Lung (tissue), 12 donors: ENCODE measurements around the gene PIGB. TPM values are rescaled to one million over a fixed set of nuclear protein-coding genes. Genes with fewer than 3 reads are reported as not detected.
A peak's percentile ranks its signal among the peaks of the same experiment; 100 is the strongest.
"Not testable (repeated sequence)": the region's sequence is repeated elsewhere in the genome, so short reads cannot be mapped to it uniquely, and the experiment has no call there.

ENCODE experiments used
- ATAC-seq: fragments of 200-7000 bp; cut with Tn5 transposase; one replicate; pipeline ENCODE4 v1.9.1; 2020; ENCODE audit warnings: moderate number of reproducible peaks; ENCODE audit not compliant: insufficient read depth, low FRiP score
- DNase-seq, 3 donors: peaks; one replicate each; pipeline ENCODE4 v3.0.0-alpha.2; 2013 to 2017
- H3K27ac ChIP-seq, 2 donors: one replicate each; pipeline ENCODE4 v1.5.1; 2013; ENCODE audit warnings: mild to moderate bottlenecking in 2 of 2, moderate library complexity in 2 of 2, control low read depth in 1 of 2, inconsistent platforms in 1 of 2, low read depth in 1 of 2, low read length in 1 of 2
- H3K27me3 ChIP-seq, 3 donors: one replicate each; pipeline ENCODE4 v1.5.1; 2013; ENCODE audit warnings: low read length in 2 of 3; ENCODE audit not compliant: control insufficient read depth in 3 of 3, insufficient read depth in 3 of 3
- H3K36me3 ChIP-seq, 4 donors: one replicate each; pipeline ENCODE4 v1.5.1; 2013; ENCODE audit warnings: low read length in 4 of 4, mild to moderate bottlenecking in 1 of 4, moderate library complexity in 1 of 4; ENCODE audit not compliant: control insufficient read depth in 4 of 4, insufficient read depth in 4 of 4
- H3K4me1 ChIP-seq, 5 donors: one replicate each; pipeline ENCODE4 v1.5.1; 2013; ENCODE audit warnings: low read length in 5 of 5, mild to moderate bottlenecking in 2 of 5, moderate library complexity in 1 of 5; ENCODE audit not compliant: control insufficient read depth in 5 of 5, insufficient read depth in 5 of 5
- H3K4me3 ChIP-seq: one replicate; pipeline ENCODE4 v1.5.1; 2013; ENCODE audit warnings: mild to moderate bottlenecking, control low read depth, moderate library complexity
- H3K9ac ChIP-seq, 2 donors: one replicate each; pipeline ENCODE4 v1.5.1; 2013; ENCODE audit warnings: low read length in 2 of 2, control low read depth in 1 of 2; ENCODE audit not compliant: insufficient read depth in 1 of 2
- H3K9me3 ChIP-seq, 4 donors: one replicate each; pipeline ENCODE4 v1.5.1; 2013; ENCODE audit warnings: low read length in 3 of 4, mild to moderate bottlenecking in 1 of 4, moderate library complexity in 1 of 4; ENCODE audit not compliant: control insufficient read depth in 4 of 4, insufficient read depth in 3 of 4
- WGBS, 2 donors: extraction: QIAGEN DNeasy Blood & Tissue Kit; methylation state at CpG; one replicate each; pipeline ENCODE4 v1.1.7; 2013; 5-methylcytosine and 5-hydroxymethylcytosine counted together
- polyA plus RNA-seq, 2 donors: library from polyadenylated mRNA; stranded (reverse); fragments of 200-250 nt; gene quantifications; one replicate each; pipeline ENCODE4 v1.2.1, GENCODE V29; 2013
- total RNA-seq, 2 donors: library from RNA; depleted of rRNA in 1 of 2; stranded (reverse); fragments of >200 nt in 1 of 2; gene quantifications; one replicate each; pipeline ENCODE4 v1.2.1, GENCODE V29; 2014 to 2021
- TF ChIP-seq, protein P1 (sequence below): IDR thresholded peaks from 2 replicates; pipeline ENCODE4 v1.5.1; 2012; ENCODE audit warnings: mild to moderate bottlenecking; ENCODE audit errors: control extremely low read depth, extremely low read depth
- donor health status: control.
- donor health status: control.
- donor health status: Bipolar disorder and iron deficiency.
- donor health status: healthy.
- donor health status: DM: yes; HTN: yes; CAD: no.

Gene PIGB
- total and polyA plus RNA-seq, 4 donors, result 9.8 to 17.0 (median 12.9) TPM

DNA sequence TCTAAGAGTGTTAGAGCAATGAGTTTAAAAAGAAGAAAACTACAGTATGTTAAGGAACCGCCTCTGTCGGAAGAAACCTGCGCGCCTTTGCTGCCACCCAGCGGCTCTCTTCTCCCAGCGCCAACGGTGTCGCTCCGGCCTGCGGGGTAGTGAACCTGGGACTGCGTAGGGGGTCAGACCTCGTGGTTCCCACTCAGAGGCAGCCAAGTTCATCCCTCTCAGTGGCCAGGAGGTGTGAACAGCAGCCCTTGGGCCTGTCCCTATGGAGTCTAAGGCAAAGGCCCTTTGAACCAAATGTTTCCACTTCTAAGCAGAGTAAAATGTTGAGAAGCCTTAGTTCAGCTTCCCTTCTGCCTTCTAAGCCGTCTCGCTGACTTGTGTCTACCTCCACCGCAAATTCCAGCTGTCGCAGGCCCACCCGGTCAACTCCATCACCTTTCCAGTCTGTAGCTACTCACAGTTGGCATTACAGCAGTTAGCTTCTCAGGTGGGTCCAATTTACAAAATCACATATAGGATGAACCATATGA lies 28.4 kb upstream of the PIGB start:
- Histone ChIP-seq H3K27me3 (no peaks in the 10 kb centered on the region), H3K27ac (peak overlapping the region in 1 of 2 donors; percentile 18), H3K36me3 (peaks cover 0 to 2% (median 0%) of the 10 kb centered on the region in 4 donors), H3K9ac (peak overlapping the region; percentile 89 to 95), H3K9me3 (no peaks in the 10 kb centered on the region), H3K4me3 (no peak overlapping the region), H3K4me1 (peaks cover 0 to 8% (median 3%) of the 10 kb centered on the region in 5 donors)
- WGBS, 2 donors, result 21 to 22% methylated on average over 17 of the region's 17 CpGs
- DNase-seq (peak in 2 of 3 donors; percentile 90), ATAC-seq (peak; percentile 81)
- TF ChIP-seq, protein P1, sequence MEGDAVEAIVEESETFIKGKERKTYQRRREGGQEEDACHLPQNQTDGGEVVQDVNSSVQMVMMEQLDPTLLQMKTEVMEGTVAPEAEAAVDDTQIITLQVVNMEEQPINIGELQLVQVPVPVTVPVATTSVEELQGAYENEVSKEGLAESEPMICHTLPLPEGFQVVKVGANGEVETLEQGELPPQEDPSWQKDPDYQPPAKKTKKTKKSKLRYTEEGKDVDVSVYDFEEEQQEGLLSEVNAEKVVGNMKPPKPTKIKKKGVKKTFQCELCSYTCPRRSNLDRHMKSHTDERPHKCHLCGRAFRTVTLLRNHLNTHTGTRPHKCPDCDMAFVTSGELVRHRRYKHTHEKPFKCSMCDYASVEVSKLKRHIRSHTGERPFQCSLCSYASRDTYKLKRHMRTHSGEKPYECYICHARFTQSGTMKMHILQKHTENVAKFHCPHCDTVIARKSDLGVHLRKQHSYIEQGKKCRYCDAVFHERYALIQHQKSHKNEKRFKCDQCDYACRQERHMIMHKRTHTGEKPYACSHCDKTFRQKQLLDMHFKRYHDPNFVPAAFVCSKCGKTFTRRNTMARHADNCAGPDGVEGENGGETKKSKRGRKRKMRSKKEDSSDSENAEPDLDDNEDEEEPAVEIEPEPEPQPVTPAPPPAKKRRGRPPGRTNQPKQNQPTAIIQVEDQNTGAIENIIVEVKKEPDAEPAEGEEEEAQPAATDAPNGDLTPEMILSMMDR, result peak; percentile 78

DNA sequence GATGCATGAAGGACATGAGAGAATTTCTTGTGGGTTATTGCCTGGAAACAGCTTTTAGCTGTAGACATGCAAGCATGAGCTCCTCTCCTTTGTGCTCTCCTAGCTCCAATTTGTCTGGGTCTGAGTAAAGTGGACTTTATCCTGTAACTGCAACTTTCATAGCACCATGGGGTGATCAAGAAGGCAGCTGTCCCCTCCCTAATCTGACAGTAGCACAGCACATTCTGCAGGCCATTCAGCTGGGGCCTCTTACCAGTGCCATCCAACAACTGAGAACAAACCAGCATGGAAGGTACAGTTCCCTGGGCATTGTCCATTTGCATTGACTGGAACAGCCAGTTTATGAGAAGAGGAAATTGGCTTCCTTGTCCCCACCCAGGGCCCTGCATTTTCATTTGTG lies 21.7 kb upstream of the PIGB start:
- no peak overlapping the region for H3K9ac ChIP-seq
- H3K4me1 ChIP-seq, result no peaks in the 10 kb centered on the region
- H3K27me3 ChIP-seq, result no peaks in the 10 kb centered on the region
- no peak for DNase-seq
- TF ChIP-seq, protein P1, result no peak
- H3K9me3 ChIP-seq, result no peaks in the 10 kb centered on the region
- ATAC-seq, result no peak
- no peak overlapping the region for H3K27ac ChIP-seq
- H3K4me3 ChIP-seq, result no peak overlapping the region
- H3K36me3 ChIP-seq, result peaks cover 0 to 2% (median 0%) of the 10 kb centered on the region in 4 donors

DNA sequence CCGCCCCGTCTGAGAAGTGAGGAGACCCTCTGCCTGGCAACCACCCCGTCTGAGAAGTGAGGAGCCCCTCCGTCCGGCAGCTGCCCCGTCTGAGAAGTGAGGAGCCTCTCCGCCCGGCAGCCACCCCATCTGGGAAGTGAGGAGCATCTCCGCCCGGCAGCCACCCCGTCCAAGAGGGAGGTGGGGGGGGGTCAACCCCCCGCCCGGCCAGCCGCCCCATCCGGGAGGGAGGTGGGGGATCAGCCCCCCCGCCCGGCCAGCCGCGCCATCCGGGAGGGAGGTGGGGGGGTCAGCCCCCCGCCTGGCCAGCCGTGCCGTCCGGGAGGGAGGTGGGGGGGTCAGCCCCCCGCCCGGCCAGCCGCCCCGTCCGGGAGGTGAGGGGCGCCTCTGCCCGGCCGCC lies 16.2 kb upstream of the PIGB start:
- ATAC-seq, H3K4me3 ChIP-seq, H3K9ac ChIP-seq, DNase-seq, H3K27me3 ChIP-seq, H3K9me3 ChIP-seq, H3K4me1 ChIP-seq, H3K27ac ChIP-seq: not testable (repeated sequence)
- H3K36me3 ChIP-seq, result peaks cover 4 to 14% (median 7%) of the 10 kb centered on the region in 4 donors
- 95 to 97% methylated on average over 6 to 15 of the region's 32 CpGs for WGBS, 2 donors

DNA sequence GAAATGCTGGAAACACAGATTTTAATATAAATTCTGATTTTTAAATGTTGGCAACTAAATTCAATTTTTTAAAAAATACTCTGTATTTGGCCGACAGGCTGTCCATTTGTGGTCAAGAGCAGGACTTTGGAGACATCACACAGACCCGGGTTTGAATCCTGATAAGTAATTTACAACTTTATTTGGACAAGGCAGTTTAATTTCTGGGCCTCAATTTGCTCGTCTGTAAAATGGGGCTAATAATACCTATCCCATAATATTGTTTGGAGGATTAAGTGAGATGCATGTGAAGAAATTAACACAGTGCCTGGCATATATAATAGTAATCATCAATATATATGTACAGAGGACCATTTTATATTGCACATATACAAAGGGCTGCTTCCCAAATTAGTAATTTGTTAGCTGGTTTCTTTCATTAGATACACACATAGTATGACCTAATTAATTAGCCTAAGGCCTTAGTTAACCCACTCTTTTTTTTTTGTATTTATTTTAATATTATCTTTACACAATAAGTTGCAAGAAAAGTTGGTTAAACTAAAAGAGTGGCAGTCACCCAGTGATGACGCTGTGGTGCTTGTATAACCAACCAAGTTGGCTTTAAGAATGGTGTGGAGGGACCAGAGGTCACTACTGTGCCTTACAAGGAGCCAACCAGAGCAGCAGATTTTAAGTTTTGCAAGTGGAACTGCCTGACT lies 665 bp downstream of the PIGB start:
- peak overlapping the region; percentile 83 for H3K4me3 ChIP-seq
- peak overlapping the region; percentile 76 to 97 for H3K27ac ChIP-seq
- H3K9ac ChIP-seq, result peak overlapping the region; percentile 85 to 86
- peaks cover 0 to 11% (median 3%) of the 10 kb centered on the region in 5 donors for H3K4me1 ChIP-seq
- no peaks in the 10 kb centered on the region for H3K27me3 ChIP-seq
- H3K9me3 ChIP-seq, result no peaks in the 10 kb centered on the region
- no peaks in the 10 kb centered on the region for H3K36me3 ChIP-seq
- TF ChIP-seq, protein P1, result no peak
- DNase-seq, result peak in 2 of 3 donors; percentile 12 to 42
- 45 to 52% methylated on average over 4 of the region's 4 CpGs for WGBS, 2 donors
- no peak for ATAC-seq
